IPS-18c (cell line): ENCODE data around the gene NFAM1.

ENCODE experiments used
- H3K4me3 ChIP-seq: 2 replicates; pipeline ENCODE4 v1.7.0; 2013; ENCODE audit warnings: low read depth, mild to moderate bottlenecking, low read length, moderate library complexity; ENCODE audit not compliant: insufficient read depth
- H3K9me3 ChIP-seq: one replicate; pipeline ENCODE4 v1.6.1; 2013; ENCODE audit warnings: mild to moderate bottlenecking, low read length, moderate library complexity; ENCODE audit not compliant: control insufficient read depth, insufficient read depth

NFAM1 gene

GRCh38 chr22:42357634-42358296 is 74.4 kb downstream of the NFAM1 start:
- peaks cover 2% of the 10 kb centered on the region for H3K9me3 ChIP-seq
- no peak overlapping the region for H3K4me3 ChIP-seq

DNA sequence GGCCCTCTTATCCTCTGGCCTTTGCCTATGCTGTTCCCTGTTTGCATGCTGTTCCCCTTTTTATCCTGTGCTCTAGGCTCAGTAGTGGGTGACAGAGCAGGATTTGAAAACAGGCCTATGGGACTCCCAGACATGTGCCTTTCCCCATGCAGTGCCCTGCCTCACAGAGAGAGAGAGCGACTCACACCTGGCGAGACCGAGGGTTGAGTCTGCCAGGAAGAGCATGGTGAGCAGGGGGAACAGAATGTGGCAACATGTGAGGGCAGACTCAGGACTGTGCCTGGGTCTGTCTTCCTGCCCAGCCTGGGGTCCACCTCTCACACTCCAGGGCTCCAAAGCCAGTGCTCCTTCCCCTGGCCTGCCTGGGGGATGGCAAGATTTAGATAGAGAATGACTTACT is 75.0 kb downstream of the NFAM1 start:
- Histone ChIP-seq H3K9me3 (peaks cover 2% of the 10 kb centered on the region), H3K4me3 (no peak overlapping the region)

- no peak overlapping the region for H3K4me3 ChIP-seq
- H3K9me3 ChIP-seq: peaks cover 2% of the 10 kb centered on the region
These were observed 75.7 kb downstream of the NFAM1 start for GRCh38 chr22:42356533-42356932.

DNA sequence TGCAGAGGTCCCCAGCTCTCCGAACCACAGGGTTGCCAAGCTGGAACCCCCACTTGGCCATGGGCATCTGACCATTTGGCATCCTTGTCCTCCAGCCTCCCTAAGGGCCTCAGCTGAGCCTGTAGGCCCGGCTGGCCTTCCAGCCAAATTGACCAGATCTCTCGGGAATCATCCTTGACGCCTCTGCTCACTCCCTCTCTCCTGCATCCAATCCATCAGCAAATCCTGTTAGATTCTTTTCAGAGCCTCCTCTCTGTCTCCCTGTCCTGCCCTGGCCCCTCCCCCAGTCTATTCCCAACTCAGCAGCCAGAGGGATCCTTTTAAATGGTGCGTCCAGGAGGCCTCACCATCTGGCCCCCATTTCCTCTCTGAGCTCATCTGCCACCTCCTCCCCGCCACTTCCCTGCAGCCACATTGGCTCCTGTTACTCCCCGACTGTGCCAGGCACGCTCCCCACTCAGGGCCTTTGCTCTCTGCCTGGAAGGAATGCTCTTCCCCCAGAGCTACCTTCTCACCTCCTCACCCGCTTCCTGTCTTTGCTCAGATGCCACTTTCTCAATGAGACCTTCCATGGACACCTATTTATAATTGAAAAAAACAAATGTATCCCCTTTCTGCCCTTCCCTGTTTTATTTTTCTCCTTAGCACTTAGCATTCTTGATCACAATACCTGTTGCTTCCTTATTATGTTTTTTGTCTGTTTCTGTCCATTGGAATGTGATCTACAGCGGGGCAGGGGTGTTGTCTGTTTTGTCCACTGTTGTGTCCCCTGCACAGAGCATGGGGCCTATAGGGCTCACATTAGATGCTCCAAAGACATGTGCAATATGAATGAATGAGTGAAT is 78.1 kb downstream of the NFAM1 start:
- Histone ChIP-seq H3K4me3 (no peak overlapping the region), H3K9me3 (peaks cover 2% of the 10 kb centered on the region)

DNA sequence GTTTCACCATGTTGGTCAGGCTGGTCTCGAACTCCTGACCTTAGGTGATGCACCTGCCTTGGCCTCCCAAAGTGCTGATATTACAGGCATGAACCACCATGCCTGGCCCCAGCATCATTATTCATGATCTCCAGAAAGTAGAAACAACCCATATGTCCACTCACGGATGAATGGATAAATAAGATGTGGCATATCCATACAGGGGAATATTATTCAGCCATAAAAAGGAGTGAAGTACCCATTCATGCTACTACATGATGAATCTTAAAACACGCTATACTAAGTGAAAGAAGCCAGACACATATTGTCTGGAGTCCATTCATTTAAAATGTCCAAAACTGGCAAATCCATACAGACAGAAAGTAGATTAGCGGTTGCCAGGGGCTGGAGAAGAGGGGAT is 81.8 kb downstream of the NFAM1 start:
- no peak overlapping the region for H3K4me3 ChIP-seq
- peaks cover 2% of the 10 kb centered on the region for H3K9me3 ChIP-seq

- Histone ChIP-seq H3K4me3 (no peak overlapping the region), H3K9me3 (peaks cover 2% of the 10 kb centered on the region)
These were observed 84.8 kb downstream of the NFAM1 start for GRCh38 chr22:42347281-42347824.

- Histone ChIP-seq H3K9me3 (peaks cover 2% of the 10 kb centered on the region), H3K4me3 (no peak overlapping the region)
These were observed 85.5 kb downstream of the NFAM1 start for GRCh38 chr22:42346722-42347121.

DNA sequence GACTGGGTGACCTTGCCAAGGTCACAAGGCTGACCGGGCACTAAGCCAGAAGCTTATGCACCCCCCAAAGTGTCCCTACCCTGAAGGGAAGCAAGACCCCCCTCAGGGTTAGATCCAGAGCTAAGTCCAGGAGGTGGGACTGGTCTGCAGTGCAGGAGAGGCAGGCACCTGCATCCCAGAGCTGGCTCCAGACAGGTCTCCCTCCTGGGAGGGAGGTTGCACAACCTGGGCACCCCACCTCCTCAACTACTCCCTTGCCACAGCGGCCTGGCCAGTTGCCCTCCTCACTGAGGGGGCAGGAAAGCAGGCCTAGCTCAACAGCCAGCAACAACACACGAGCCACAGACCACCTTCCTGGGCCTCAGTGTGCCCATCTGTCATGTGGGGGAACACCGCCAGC is 86.7 kb downstream of the NFAM1 start:
- Histone ChIP-seq H3K9me3 (peaks cover 2% of the 10 kb centered on the region), H3K4me3 (no peak overlapping the region)

- Histone ChIP-seq H3K4me3 (peak overlapping the region; percentile 1; the same call in 1 of the 2 replicates), H3K9me3 (peaks cover 2% of the 10 kb centered on the region)
These were observed 87.8 kb downstream of the NFAM1 start for GRCh38 chr22:42344361-42344905.

DNA sequence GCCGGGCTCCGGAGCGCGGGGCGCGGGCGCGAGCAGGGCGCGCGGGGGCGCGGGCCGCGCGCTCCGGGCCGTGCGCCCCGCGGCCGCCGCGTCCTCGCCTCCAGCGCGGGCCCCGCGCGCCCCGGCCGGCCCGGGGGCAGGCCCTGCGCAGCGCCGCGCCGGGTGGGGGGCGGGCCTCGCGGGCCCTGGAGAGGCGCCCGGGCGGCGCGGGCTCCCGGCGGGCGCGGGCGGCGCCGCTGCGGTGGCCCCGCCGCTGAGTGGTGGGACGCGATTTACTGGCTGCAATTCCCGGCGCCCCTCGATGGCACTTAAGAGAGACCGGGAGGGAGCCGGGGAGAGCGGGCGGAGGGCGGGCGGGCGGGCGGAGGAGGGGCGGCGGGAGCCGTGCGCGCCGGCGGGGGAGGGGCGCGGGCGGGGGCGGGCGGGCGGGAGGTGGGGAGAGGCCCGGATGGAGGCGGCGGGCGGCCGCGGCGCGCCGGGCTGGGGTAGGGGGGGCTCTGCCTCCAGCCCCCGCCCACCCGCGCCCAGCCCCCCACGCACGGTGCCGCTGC is 88.6 kb downstream of the NFAM1 start:
- H3K9me3 ChIP-seq: peaks cover 2% of the 10 kb centered on the region
- no peak overlapping the region for H3K4me3 ChIP-seq

DNA sequence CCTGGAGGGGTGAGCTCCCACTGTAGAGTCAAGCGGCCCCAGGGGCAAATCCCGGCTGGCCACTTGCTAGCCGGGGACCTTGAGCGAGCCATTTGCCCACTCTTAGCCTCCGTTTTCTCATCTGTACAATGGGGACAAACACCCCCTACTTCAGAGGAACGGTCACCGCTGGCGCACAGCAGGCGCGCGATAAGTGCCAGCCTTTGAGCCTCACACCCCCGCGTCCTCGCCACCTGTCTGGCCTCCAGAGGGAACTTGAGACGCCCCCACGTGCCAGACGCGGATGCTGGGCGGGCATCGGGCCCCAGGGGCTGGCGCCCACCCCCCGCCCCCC is 89.1 kb downstream of the NFAM1 start:
- peaks cover 2% of the 10 kb centered on the region for H3K9me3 ChIP-seq
- H3K4me3 ChIP-seq: peak overlapping the region; percentile 31

DNA sequence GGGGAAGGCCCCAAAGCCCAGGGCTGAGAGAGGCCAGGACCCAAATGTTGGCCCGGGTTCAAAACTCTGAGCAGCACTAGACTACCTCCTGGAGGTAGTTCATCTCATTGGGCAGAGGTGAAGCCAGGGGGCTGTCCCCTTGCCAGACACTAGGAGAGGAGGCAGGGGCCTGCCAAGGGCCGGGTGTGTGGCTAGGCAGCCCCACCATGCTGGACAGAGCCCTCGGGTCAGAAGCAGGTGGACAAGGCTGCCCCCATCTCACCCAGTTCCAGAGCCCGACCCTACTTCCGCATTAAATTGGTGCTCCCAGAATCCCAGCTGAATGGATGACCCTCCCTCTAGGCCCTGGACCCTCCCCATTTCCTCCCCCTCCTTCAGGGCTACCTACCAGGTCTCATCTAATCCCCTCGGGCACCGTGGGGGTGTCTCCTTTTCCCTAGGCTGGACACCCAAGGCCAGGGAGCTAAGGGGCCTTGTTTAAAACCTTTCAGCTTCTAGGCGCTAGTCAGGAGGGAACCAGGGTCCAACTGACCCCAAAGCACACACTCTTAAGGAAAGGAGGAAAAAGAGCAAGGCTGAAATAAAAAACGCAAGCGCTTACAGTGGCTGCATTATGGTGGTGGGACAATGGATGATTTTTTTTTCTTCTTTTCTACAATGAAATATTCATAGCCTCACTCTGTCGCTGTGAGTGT is 89.6 kb downstream of the NFAM1 start:
- Histone ChIP-seq H3K4me3 (peak overlapping the region; percentile 31; the same call in 1 of the 2 replicates), H3K9me3 (peaks cover 2% of the 10 kb centered on the region)

DNA sequence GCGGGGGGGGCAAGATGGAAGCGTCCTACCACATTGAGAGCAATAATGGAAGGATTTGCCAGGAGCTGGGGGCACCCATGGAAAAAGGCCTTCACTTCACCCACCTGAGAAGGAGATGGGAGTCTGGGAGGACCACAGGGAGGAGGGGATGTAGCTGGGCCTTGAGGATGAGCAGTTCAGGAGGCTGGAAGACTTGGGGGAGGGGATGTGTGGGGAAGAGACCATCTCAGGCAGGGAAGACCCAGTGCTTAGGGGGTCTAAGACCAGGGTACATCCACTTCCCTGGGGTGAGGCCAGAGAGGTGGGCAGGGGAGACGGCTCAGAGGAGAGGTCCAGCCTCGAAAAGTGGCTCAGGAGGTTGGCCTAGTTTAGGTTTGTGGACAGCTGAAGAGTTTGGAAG is 90.4 kb downstream of the NFAM1 start:
- no peak overlapping the region for H3K4me3 ChIP-seq
- H3K9me3 ChIP-seq: peaks cover 2% of the 10 kb centered on the region

DNA sequence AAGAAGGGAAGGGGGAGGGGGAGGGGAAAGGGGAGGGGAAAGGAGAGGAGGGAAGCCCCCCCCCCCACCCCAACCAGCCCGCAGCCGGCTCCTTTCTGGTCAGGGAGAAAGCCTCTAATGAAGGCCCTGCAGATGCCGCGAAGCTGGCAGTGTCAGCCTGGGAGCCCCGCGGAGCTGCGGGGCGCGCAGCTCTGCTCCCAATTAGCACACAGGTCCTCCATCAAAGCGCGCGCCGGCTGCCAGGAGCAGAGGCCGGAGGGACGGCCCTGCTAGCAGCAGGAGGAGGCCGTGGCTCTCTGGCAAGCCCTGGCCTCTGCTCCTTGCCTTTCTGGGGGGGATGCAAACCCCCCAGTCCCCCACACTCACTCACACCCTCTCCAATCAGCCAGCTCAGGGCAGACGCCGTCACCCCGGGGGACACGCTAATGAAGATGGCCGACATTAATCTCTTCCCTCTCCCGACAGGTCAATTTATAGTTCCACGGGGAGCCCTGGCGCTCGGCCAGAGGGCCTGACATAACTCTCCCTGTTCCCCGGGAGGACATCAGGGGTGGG is 91.3 kb downstream of the NFAM1 start:
- H3K9me3 ChIP-seq: peaks cover 2% of the 10 kb centered on the region
- peak overlapping the region; percentile 16; the same call in 1 of the 2 replicates for H3K4me3 ChIP-seq

GRCh38 chr22:42340150-42340549 is 92.1 kb downstream of the NFAM1 start:
- H3K9me3 ChIP-seq: peaks cover 2% of the 10 kb centered on the region

DNA sequence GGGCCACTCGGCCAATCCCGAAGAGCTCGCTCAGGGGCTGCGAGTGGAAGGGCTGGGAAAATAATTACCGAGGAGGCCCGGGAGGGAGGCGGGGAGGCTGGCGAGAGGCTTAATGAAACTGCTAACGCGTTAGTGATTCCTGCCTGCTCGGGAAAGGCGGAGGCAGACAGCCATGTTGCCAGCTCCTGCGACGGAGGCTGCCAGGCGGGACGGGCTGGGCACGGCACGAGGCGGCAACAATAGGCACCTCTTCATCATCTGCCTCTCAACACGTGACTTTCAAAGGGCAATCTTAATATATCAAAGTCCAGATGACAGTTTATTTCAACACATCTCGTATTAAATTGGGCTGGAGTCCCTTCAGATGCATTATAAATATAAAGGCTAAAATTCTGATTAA is 93.7 kb downstream of the NFAM1 start:
- H3K4me3 ChIP-seq: no peak overlapping the region
- no peaks in the 10 kb centered on the region for H3K9me3 ChIP-seq

More at GRCh38 chr22:42340150-42340549, 92.1 kb downstream of the NFAM1 start:
- no peak overlapping the region for H3K4me3 ChIP-seq

DNA sequence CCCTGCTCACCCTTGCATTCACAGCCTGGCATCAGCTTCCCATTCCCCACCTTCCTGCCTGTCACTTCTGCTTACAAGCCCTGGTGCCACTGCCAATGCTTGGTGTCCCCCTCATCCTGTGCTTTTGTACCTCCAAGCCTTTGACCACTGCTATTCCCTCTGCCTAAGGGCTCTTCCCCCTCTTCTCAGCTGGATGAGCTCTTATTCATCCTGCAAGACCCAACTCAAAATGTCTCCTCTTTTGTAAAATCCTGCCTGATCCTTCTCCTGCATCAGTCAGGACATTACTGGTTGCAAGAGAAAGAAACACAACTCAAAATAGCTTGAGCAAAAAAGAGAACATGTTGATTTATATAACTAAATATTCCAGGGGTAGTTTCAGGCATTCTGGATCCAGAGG is 94.8 kb downstream of the NFAM1 start:
- no peaks in the 10 kb centered on the region for H3K9me3 ChIP-seq
- H3K4me3 ChIP-seq: no peak overlapping the region
